ENCODE measurements around the gene SLC29A1.
A peak's percentile ranks its signal among the peaks of the same experiment; 100 is the strongest.

SLC29A1 gene

DNA sequence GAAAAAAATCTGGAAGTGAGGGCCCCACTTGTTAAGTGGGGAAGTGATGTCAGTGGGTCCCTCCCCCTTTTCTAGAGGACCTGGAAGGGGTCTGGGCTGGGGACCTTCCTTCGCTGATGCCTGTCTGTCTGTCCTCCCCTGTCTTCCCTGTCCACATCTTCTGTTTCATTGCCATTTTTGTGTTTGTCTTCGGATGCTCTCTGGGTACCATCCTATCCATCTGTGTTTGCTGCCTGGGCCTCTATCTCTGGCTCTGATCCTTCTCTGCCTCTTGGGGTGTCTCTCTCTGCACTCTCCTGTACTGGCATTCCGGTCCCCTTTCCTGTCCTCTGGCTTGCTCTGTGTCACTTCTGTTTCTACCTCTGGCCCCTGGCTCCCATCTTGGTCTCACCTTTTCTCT, 49.1 kb downstream of the SLC29A1 start:
- Histone ChIP-seq H3K27ac (ENCODE audit: low read depth, low read length, severe bottlenecking) (no peak overlapping the region), H3K4me3 (ENCODE audit: extremely low read depth, insufficient read depth, low read length, poor library complexity, severe bottlenecking) (no peak overlapping the region), H3K4me1 (ENCODE audit: control insufficient read depth, insufficient read depth, low read length, poor library complexity, severe bottlenecking) (peaks cover 7% of the 10 kb centered on the region)

DNA sequence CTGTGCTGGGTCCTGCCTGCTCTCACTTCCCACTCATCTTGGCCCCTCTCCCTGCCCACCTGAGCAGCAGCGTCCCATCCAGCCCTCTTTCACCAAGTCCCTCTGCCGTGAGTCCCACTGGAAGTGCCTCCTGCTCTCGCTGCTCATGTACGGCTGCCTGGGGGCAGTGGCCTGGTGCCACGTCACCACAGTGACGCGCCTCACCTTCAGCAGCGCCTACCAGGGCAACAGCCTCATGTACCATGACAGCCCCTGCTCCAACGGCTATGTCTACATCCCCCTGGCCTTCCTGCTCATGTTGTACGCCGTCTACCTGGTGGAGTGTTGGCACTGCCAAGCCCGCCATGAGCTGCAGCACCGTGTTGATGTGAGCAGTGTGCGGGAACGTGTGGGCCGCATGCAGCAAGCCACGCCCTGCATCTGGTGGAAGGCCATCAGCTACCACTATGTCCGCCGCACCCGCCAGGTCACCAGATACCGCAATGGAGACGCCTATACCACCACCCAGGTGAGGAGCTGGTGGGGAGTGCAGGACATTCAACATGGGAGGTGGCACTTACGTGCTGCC, 49.7 kb downstream of the SLC29A1 start:
- Histone ChIP-seq H3K9me3 (ENCODE audit: control insufficient read depth, low read length) (no peaks in the 10 kb centered on the region), H3K27ac (ENCODE audit: low read depth, low read length, severe bottlenecking) (no peak overlapping the region), H3K36me3 (ENCODE audit: control insufficient read depth, insufficient read depth, low read length) (no peaks in the 10 kb centered on the region), H3K4me3 (ENCODE audit: extremely low read depth, insufficient read depth, low read length, poor library complexity, severe bottlenecking) (no peak overlapping the region), H3K4me1 (ENCODE audit: control insufficient read depth, insufficient read depth, low read length, poor library complexity, severe bottlenecking) (peaks cover 6% of the 10 kb centered on the region)
- whole genome bisulfite sequencing, 2 experiments (ENCODE audit: insufficient coverage in 2 of 2), result 85 to 92% methylated on average over 20 to 22 of the region's 23 CpGs

More for the DNA sequence above, 49.1 kb downstream of the SLC29A1 start:
- H3K36me3 ChIP-seq (ENCODE audit: control insufficient read depth, insufficient read depth, low read length), result no peaks in the 10 kb centered on the region
- H3K9me3 ChIP-seq (ENCODE audit: control insufficient read depth, low read length), result no peaks in the 10 kb centered on the region
- WGBS, 2 experiments (ENCODE audit: insufficient coverage in 2 of 2), result 78 to 92% methylated on average over 3 of the region's 3 CpGs

DNA sequence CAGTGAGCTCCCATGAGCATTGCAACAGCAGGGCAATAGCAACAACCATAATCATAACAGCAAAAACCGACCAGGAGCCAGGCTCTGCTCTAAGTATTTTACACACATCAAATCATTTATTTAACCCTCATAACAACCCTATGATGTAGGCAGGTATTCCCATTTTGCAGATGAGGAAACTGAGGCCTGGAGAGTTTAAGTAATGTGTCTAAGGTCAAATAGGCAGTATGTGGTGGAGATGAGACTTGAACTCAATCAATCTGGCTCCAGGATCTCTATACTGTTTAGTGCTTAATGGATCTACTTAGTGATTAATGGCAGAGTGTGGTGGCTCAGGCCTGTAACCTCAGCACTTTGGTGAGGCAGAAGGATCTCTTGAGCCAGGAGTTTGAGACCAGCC, 50.2 kb downstream of the SLC29A1 start:
- WGBS, 2 experiments (ENCODE audit: insufficient coverage in 2 of 2), result no CpG with 5 or more reads among the region's 1 CpG
- peaks cover under 1% of the 10 kb centered on the region for H3K4me1 ChIP-seq (ENCODE audit: control insufficient read depth, insufficient read depth, low read length, poor library complexity, severe bottlenecking)
- no peak overlapping the region for H3K27ac ChIP-seq (ENCODE audit: low read depth, low read length, severe bottlenecking)
- H3K9me3 ChIP-seq (ENCODE audit: control insufficient read depth, low read length), result no peaks in the 10 kb centered on the region
- no peaks in the 10 kb centered on the region for H3K36me3 ChIP-seq (ENCODE audit: control insufficient read depth, insufficient read depth, low read length)
- no peak overlapping the region for H3K4me3 ChIP-seq (ENCODE audit: extremely low read depth, insufficient read depth, low read length, poor library complexity, severe bottlenecking)

DNA sequence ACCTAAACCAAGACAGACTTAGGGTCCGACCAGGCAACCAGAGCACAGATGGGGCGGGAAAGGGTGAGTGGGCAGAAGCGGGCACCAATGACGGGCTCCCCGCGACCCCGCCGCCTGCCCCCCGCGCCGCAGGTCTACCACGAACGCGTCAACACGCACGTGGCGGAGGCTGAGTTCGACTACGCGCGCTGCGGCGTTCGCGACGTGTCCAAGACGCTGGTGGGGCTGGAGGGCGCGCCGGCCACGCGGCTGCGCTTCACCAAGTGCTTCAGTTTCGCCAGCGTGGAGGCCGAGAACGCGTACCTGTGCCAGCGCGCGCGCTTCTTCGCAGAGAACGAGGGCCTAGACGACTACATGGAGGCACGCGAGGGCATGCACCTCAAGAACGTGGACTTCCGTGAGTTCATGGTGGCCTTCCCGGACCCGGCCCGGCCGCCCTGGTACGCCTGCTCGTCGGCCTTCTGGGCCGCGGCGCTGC, 51.9 kb downstream of the SLC29A1 start:
- H3K4me1 ChIP-seq (ENCODE audit: control insufficient read depth, insufficient read depth, low read length, poor library complexity, severe bottlenecking), result no peaks in the 10 kb centered on the region
- no peak overlapping the region for H3K27ac ChIP-seq (ENCODE audit: low read depth, low read length, severe bottlenecking)
- no peaks in the 10 kb centered on the region for H3K36me3 ChIP-seq (ENCODE audit: control insufficient read depth, insufficient read depth, low read length)
- no peaks in the 10 kb centered on the region for H3K9me3 ChIP-seq (ENCODE audit: control insufficient read depth, low read length)
- WGBS, 2 experiments (ENCODE audit: insufficient coverage in 2 of 2), result 95 to 96% methylated on average over 52 to 59 of the region's 59 CpGs
- H3K4me3 ChIP-seq (ENCODE audit: extremely low read depth, insufficient read depth, low read length, poor library complexity, severe bottlenecking), result no peak overlapping the region

DNA sequence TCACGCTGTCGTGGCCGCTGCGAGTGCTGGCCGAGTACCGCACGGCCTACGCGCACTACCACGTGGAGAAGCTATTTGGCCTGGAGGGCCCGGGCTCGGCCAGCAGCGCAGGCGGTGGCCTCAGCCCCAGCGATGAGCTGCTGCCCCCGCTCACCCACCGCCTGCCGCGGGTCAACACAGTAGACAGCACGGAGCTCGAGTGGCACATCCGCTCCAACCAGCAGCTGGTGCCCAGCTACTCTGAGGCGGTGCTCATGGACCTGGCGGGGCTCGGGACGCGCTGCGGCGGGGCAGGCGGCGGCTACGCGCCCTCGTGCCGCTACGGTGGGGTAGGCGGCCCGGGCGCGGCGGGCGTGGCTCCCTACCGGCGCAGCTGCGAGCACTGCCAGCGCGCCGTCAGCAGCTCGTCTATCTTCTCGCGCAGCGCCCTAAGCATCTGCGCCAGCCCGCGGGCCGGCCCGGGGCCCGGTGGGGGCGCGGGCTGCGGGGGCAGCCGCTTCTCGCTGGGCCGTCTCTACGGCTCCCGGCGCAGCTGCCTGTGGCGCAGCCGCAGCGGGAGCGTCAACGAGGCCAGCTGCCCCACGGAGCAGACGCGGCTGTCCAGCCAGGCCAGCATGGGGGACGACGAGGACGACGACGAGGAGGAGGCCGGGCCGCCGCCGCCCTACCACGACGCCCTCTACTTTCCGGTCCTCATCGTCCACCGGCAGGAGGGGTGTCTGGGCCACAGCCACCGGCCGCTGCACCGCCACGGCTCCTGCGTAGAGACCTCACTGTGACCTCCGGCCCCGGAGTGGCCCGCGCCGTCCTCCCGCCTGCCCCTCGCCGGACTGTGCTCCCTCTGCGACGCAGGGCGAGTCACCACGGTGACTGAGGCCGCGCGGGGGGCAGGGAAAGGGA, 52.6 kb downstream of the SLC29A1 start:
- 23 to 25% methylated on average over 75 to 87 of the region's 109 CpGs for WGBS, 2 experiments (ENCODE audit: insufficient coverage in 2 of 2)
- Histone ChIP-seq H3K36me3 (ENCODE audit: control insufficient read depth, insufficient read depth, low read length) (no peaks in the 10 kb centered on the region), H3K4me3 (ENCODE audit: extremely low read depth, insufficient read depth, low read length, poor library complexity, severe bottlenecking) (peak overlapping the region; percentile 14)

DNA sequence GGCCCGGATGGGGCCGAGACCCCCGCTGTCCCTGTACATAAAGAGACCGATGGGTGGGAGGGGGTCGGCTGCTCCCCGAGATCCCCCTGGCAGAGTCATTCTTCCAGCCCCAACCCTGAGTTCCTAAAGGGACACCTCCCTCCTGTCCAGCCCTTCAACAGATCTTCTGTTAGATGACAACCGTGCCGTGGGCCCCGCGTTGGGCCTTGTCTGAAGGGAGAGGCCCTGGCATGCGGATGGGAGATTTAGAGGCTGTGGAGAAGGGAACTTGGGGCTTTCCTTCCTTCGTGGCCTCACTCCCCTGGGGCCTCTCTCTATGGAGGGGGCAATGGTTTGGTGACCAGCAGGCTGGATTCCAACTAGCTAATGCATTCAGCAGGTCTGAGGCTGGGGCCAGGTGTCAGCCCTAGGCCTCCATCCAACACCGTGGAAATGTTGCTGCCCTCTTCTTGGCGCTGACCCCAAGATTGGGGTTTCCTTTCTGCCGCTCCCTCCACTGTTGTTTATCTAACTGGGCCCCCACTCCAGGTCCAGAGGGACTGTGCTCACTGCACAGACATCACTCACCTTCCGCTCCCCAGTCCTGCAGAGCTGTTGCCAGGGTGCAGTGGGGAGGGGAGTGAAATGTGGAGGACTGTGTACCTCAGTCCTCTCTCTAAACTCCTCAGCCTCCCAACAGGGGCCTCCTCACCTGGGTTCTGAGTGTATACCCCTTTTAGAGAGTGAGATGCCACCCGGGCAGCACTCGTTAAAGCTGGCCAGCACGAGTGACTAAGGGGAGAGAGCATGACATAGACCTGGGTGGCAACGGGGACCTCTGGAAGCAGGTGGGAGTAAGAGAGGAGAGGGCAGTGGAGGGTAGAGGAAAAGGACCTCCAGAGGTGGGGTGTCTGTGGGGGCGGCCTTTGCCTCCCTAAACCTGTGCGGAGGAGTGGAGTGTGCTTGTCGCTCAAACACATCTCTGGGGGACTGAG, 53.6 kb downstream of the SLC29A1 start:
- Histone ChIP-seq H3K36me3 (ENCODE audit: control insufficient read depth, insufficient read depth, low read length) (no peaks in the 10 kb centered on the region), H3K27ac (ENCODE audit: low read depth, low read length, severe bottlenecking) (no peak overlapping the region), H3K9me3 (ENCODE audit: control insufficient read depth, low read length) (no peaks in the 10 kb centered on the region), H3K4me3 (ENCODE audit: extremely low read depth, insufficient read depth, low read length, poor library complexity, severe bottlenecking) (no peak overlapping the region), H3K4me1 (ENCODE audit: control insufficient read depth, insufficient read depth, low read length, poor library complexity, severe bottlenecking) (no peaks in the 10 kb centered on the region)
- WGBS, 2 experiments (ENCODE audit: insufficient coverage in 2 of 2), result 90% methylated on average over 13 to 21 of the region's 23 CpGs

More for the DNA sequence above, 52.6 kb downstream of the SLC29A1 start:
- Histone ChIP-seq H3K4me1 (ENCODE audit: control insufficient read depth, insufficient read depth, low read length, poor library complexity, severe bottlenecking) (no peaks in the 10 kb centered on the region), H3K9me3 (ENCODE audit: control insufficient read depth, low read length) (no peaks in the 10 kb centered on the region), H3K27ac (ENCODE audit: low read depth, low read length, severe bottlenecking) (no peak overlapping the region)

DNA sequence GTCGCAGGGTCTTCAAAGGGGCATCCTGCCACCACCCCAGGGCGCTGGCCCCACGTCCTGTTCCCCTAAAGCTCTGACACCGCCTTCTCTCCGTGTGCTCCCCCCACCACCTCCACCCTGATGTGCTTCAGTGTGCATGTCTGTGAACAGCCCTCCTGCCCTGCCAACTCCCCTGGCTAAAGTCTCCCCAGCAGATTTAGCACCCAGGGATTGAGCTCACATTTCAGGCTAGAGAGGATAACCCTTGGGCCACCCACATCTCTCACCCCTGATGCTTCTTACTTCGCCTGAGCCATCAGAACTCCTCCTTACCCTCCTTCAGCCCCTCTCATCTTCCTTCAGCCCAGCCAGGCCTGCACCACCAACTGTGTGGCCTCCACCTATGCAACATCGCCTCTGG, 54.4 kb downstream of the SLC29A1 start:
- Histone ChIP-seq H3K27ac (ENCODE audit: low read depth, low read length, severe bottlenecking) (no peak overlapping the region), H3K4me3 (ENCODE audit: extremely low read depth, insufficient read depth, low read length, poor library complexity, severe bottlenecking) (no peak overlapping the region), H3K36me3 (ENCODE audit: control insufficient read depth, insufficient read depth, low read length) (no peaks in the 10 kb centered on the region), H3K4me1 (ENCODE audit: control insufficient read depth, insufficient read depth, low read length, poor library complexity, severe bottlenecking) (no peaks in the 10 kb centered on the region), H3K9me3 (ENCODE audit: control insufficient read depth, low read length) (no peaks in the 10 kb centered on the region)
- WGBS, 2 experiments (ENCODE audit: insufficient coverage in 2 of 2), result 80 to 84% methylated on average over 6 to 7 of the region's 7 CpGs

DNA sequence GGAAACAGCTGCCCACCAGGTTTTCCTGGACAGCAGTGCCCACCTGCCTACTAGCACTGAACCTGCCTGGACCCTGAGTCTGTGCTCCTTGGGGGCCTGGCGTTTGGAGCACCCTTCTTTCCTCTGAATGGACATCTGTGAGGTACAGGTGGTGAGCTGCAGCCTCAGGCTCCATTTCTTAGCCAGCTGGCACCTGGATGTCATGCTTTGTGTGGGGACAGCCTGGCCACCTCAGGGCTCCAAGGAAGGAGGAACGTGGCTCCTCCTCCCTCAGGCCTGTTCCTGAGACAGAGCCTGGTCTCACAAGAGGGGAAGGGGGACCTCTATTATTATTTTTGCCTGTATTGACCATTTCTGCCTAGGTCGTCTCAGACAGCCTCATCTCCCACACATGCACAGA, 54.9 kb downstream of the SLC29A1 start:
- Histone ChIP-seq H3K4me3 (ENCODE audit: extremely low read depth, insufficient read depth, low read length, poor library complexity, severe bottlenecking) (no peak overlapping the region), H3K4me1 (ENCODE audit: control insufficient read depth, insufficient read depth, low read length, poor library complexity, severe bottlenecking) (no peaks in the 10 kb centered on the region), H3K36me3 (ENCODE audit: control insufficient read depth, insufficient read depth, low read length) (no peaks in the 10 kb centered on the region), H3K27ac (ENCODE audit: low read depth, low read length, severe bottlenecking) (no peak overlapping the region), H3K9me3 (ENCODE audit: control insufficient read depth, low read length) (no peaks in the 10 kb centered on the region)
- WGBS, 2 experiments (ENCODE audit: insufficient coverage in 2 of 2), result 0 to 20% methylated on average over 1 of the region's 3 CpGs

DNA sequence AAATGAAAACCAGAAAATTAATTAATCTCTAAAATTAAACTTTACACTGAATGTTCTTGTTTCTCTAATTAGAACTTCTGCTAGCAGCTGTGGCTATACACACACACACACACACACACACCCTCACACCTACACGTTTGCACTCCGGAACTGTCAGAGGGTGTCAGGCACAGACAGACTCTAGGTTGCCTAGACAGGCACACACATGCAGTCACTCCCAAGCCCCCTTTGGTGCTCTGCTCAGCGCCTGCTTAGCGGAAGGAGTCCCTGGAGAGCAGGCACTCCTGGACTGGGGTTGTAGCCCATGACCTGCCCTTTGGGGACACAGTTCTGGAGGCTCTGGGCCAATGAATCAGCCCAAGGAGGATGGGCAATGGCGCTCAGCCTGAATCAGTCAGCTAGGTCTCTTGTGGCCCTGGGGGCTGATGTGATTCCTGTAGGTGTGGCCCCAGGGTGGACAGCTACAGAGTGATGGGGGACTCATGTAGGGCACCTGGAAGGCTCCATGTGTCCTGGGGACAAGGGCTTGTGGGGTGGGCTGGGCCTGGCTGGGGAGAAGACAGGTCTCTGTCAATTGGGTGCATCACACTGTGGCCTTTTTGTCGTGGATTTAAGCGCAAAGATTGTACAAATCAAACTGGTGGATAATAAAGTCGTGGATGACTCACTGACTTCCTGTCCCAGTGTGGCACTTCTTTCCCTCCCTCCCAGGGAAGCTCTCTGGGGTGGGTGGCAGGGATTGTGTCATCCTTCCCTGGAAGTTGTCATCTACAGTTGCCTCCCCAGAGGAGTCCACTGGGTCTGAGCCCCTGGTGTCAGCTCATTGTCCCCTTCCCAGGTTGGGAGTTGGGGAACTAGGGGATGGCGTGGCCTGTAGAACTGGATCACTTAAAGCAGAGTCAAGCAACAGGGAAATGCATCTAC, 55.6 kb downstream of the SLC29A1 start:
- H3K36me3 ChIP-seq (ENCODE audit: control insufficient read depth, insufficient read depth, low read length), result no peaks in the 10 kb centered on the region
- no peaks in the 10 kb centered on the region for H3K9me3 ChIP-seq (ENCODE audit: control insufficient read depth, low read length)
- no peak overlapping the region for H3K4me3 ChIP-seq (ENCODE audit: extremely low read depth, insufficient read depth, low read length, poor library complexity, severe bottlenecking)
- no peaks in the 10 kb centered on the region for H3K4me1 ChIP-seq (ENCODE audit: control insufficient read depth, insufficient read depth, low read length, poor library complexity, severe bottlenecking)
- WGBS, 2 experiments (ENCODE audit: insufficient coverage in 2 of 2), result 65 to 73% methylated on average over 5 to 6 of the region's 9 CpGs
- no peak overlapping the region for H3K27ac ChIP-seq (ENCODE audit: low read depth, low read length, severe bottlenecking)

Measured in mesodermal cell (in vitro differentiated cells).